GM12801 (cell line): ENCODE measurements around the gene SH2D2A.

ENCODE experiments used
- TF ChIP-seq, protein P1 (sequence below): IDR thresholded peaks from one replicate; pipeline ENCODE4 v1.5.1; 2011; ENCODE audit warnings: control low read depth; ENCODE audit not compliant: insufficient read length; ENCODE audit errors: extremely low read depth

The SH2D2A gene

GRCh38 chr1:156804572-156805243, 11.9 kb downstream of the SH2D2A start:
- TF ChIP-seq, protein P1, sequence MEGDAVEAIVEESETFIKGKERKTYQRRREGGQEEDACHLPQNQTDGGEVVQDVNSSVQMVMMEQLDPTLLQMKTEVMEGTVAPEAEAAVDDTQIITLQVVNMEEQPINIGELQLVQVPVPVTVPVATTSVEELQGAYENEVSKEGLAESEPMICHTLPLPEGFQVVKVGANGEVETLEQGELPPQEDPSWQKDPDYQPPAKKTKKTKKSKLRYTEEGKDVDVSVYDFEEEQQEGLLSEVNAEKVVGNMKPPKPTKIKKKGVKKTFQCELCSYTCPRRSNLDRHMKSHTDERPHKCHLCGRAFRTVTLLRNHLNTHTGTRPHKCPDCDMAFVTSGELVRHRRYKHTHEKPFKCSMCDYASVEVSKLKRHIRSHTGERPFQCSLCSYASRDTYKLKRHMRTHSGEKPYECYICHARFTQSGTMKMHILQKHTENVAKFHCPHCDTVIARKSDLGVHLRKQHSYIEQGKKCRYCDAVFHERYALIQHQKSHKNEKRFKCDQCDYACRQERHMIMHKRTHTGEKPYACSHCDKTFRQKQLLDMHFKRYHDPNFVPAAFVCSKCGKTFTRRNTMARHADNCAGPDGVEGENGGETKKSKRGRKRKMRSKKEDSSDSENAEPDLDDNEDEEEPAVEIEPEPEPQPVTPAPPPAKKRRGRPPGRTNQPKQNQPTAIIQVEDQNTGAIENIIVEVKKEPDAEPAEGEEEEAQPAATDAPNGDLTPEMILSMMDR = no peak

GRCh38 chr1:156804026-156804425, 12.6 kb downstream of the SH2D2A start:
- TF ChIP-seq, protein P1 = no peak

- TF ChIP-seq, protein P1 = no peak
These were observed 13.4 kb downstream of the SH2D2A start for GRCh38 chr1:156803086-156803851.

DNA sequence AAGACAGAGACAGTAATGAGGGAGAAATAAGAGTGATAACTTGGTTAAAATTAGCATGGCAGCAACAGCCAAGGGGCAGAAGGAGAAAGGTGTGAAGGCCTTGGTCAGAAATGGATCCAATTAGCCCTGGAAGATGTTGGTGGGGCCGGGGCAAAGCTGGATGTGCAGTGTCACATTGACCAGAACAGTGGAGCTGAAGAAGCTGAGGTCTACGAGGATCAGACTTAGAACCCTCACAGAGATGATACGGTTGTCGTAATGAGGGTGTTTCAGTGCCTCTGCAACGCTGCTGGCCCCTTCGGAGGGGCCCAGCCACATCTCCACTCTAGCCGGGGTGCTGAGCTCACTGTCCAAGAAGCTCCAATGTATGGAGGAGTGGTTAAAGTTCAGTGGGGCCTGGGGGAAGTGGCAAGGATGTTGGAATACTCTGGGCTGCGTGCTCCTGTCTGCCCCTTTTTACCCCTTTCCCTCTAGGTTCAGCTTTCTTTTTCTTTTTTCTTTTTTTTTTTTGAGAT, 14.2 kb downstream of the SH2D2A start:
- TF ChIP-seq, protein P1 = no peak

DNA sequence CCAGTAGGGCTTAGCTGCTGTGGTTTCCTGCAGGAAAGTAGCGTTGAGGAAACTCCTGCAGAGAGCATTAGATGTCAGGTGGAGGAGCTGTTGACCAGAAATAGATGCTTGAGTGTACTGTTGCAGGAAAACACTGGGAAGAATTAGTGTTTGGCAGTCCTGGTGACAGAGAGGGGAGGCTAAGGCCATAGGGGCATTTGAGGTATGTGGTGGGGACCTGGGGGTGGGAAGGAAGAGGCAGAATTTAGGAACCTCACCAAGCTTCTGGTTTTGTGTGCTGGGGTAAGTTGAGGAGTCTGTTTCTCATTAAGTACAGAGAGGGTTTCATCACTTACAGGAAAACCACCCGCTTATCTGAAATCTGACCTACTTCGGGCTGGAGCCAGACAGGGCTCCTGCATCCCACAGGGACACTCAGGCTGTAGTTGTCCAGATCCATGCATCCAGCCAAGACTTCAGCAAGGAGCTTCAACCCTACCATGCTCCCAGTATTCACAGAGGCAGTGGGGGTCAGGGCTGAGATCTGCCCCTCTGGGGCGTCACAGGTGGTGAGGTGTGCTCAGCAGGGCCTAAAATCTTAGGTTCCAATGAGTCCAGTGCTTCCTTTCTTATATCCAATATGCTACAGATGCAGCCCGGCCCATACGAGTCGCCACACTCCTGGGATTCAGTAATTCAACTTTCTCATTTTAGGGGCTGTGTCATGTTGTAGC, 15.1 kb downstream of the SH2D2A start:
- TF ChIP-seq, protein P1 = no peak

DNA sequence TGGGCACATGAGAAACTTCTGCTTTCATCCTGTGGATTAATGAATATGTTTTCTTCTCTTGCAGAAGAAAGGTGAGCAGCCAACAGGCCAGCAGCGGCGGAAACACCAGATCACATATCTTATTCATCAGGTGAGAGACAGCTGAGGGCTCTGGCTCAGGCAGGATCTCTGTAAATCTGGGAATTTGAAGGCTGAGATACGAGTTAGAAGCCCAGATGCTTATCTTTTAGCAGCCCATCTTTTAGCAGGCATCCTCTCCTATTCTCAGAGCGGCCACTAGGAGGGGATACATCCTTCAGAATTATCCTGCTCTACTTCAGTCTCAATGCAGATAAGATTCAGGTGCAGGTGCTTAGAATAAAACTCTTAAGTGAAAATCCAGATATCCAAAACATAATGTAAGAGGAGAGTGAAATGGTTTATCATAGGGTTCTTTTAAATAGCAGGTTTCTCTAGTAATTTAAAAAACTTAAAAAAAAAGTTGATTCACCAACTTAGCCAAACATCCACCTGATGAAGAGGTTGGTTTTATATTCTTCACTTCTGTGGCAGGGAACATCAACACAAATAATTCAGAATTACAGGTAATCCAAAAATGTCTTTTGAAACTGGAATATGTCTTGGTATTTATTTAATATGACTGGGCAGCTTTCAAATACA, 19.3 kb downstream of the SH2D2A start:
- TF ChIP-seq, protein P1 = no peak
